ENCODE measurements around the gene MGAT3.

The MGAT3 gene

GRCh38 chr22:39414377-39414776 is 42.4 kb upstream of the MGAT3 start:
- H3K4me3 ChIP-seq (ENCODE audit: low read length): no peak overlapping the region
- no peak for DNase-seq (ENCODE audit: low read depth)
- no peak for TF ChIP-seq CTCF (conservative IDR thresholded peaks at IDR 0.05; ENCODE audit: low read length)

- H3K4me3 ChIP-seq (ENCODE audit: low read length): no peak overlapping the region
- DNase-seq (ENCODE audit: low read depth): no peak
- TF ChIP-seq CTCF (conservative IDR thresholded peaks at IDR 0.05; ENCODE audit: low read length): no peak
Observed at GRCh38 chr22:39414886-39415285, 41.9 kb upstream of the MGAT3 start.

- no peak for DNase-seq (ENCODE audit: low read depth)
- no peak overlapping the region for H3K4me3 ChIP-seq (ENCODE audit: low read length)
- TF ChIP-seq CTCF (conservative IDR thresholded peaks at IDR 0.05; ENCODE audit: low read length): no peak
Observed at GRCh38 chr22:39415506-39415905, 41.3 kb upstream of the MGAT3 start.

- no peak for TF ChIP-seq CTCF (conservative IDR thresholded peaks at IDR 0.05; ENCODE audit: low read length)
- no peak overlapping the region for H3K4me3 ChIP-seq (ENCODE audit: low read length)
- no peak for DNase-seq (ENCODE audit: low read depth)
Observed at GRCh38 chr22:39416319-39416718, 40.5 kb upstream of the MGAT3 start.

- DNase-seq (ENCODE audit: low read depth): no peak
- H3K4me3 ChIP-seq (ENCODE audit: low read length): no peak overlapping the region
- no peak for TF ChIP-seq CTCF (conservative IDR thresholded peaks at IDR 0.05; ENCODE audit: low read length)
Observed at GRCh38 chr22:39417641-39418040, 39.2 kb upstream of the MGAT3 start.

- no peak overlapping the region for H3K4me3 ChIP-seq (ENCODE audit: low read length)
- no peak for TF ChIP-seq CTCF (conservative IDR thresholded peaks at IDR 0.05; ENCODE audit: low read length)
- DNase-seq (ENCODE audit: low read depth): no peak
Observed at GRCh38 chr22:39418696-39419095, 38.1 kb upstream of the MGAT3 start.

GRCh38 chr22:39419096-39419495 is 37.7 kb upstream of the MGAT3 start:
- no peak for TF ChIP-seq CTCF (conservative IDR thresholded peaks at IDR 0.05; ENCODE audit: low read length)
- no peak overlapping the region for H3K4me3 ChIP-seq (ENCODE audit: low read length)
- DNase-seq (ENCODE audit: low read depth): no peak
